OCI-LY7 (cell line): Measurements from ENCODE around the gene GRID1. TPM values are rescaled to one million over a fixed set of nuclear protein-coding genes. Genes with fewer than 3 reads are reported as not detected.

Experiments
- BruUV-seq: library from RNA; stranded (reverse); fragments of 400-500 nt; replicated peaks from 2 replicates; lab custom pipeline; 2021; lab: Mats Ljungman, UMichigan
- CTCF ChIA-PET: fragments of 300-600 bp; sonication (Branson Sonifier 250); formaldehyde crosslinking; loops from one replicate; lab custom pipeline; 2022; ENCODE audit warnings: antibody characterized with exemption; ENCODE audit not compliant: unreplicated experiment; lab: Charles Lee
- POLR2A ChIA-PET: fragments of 300-600 bp; sonication (Branson Sonifier 250); formaldehyde crosslinking; loops from one replicate; lab custom pipeline; 2022; ENCODE audit warnings: antibody characterized with exemption; lab: Charles Lee
- DNase-seq: peaks from one replicate; pipeline ENCODE4 v3.0.0-alpha.2; 2015; ENCODE audit warnings: low spot score
- H2AFZ ChIP-seq: fragments of 200-600 bp; sonication (generic), shearing (Covaris generic); 2 replicates; pipeline ENCODE4 v1.6.1; 2014; ENCODE audit warnings: mild to moderate bottlenecking, antibody characterized with exemption, low read length, moderate library complexity
- H3K27ac ChIP-seq: fragments of 200-600 bp; sonication (generic); 2 replicates; pipeline ENCODE4 v1.5.1; 2014; ENCODE audit warnings: mixed run types, low read depth, mild to moderate bottlenecking, moderate library complexity, low read length, inconsistent platforms; ENCODE audit not compliant: poor library complexity, severe bottlenecking
- H3K36me3 ChIP-seq: fragments of 200-600 bp; sonication (generic); 2 replicates; pipeline ENCODE4 v1.6.1; 2014; ENCODE audit warnings: mild to moderate bottlenecking, antibody characterized with exemption, low read length, moderate library complexity, mixed read lengths; ENCODE audit not compliant: insufficient read depth
- H3K4me1 ChIP-seq: fragments of 200-600 bp; sonication (generic); 2 replicates; pipeline ENCODE4 v1.5.1; 2014; ENCODE audit warnings: mild to moderate bottlenecking, low read length; ENCODE audit not compliant: insufficient read depth, poor library complexity, severe bottlenecking
- H3K4me2 ChIP-seq: fragments of 200-600 bp; sonication (generic); 2 replicates; pipeline ENCODE4 v1.6.1; 2014; ENCODE audit warnings: mild to moderate bottlenecking, low read length
- H3K4me3 ChIP-seq: fragments of 200-600 bp; sonication (generic); 2 replicates; pipeline ENCODE4 v1.5.1; 2014; ENCODE audit warnings: mild to moderate bottlenecking, low read depth, low read length; ENCODE audit not compliant: poor library complexity, severe bottlenecking
- H3K79me2 ChIP-seq: fragments of 200-600 bp; sonication (generic); 2 replicates; pipeline ENCODE4 v1.6.1; 2016; ENCODE audit warnings: low read depth, mild to moderate bottlenecking, low read length, moderate library complexity, mixed read lengths; ENCODE audit not compliant: insufficient read depth
- H3K9me2 ChIP-seq: fragments of 200-600 bp; sonication (generic); 2 replicates; pipeline ENCODE4 v1.6.1; 2016; ENCODE audit warnings: mild to moderate bottlenecking, low read length, mixed read lengths; ENCODE audit not compliant: insufficient read depth
- H3K9me3 ChIP-seq: fragments of 200-600 bp; sonication (generic); 2 replicates; pipeline ENCODE4 v1.6.1; 2014; ENCODE audit warnings: mild to moderate bottlenecking, mixed run types, low read length, mixed read lengths
- H4K20me1 ChIP-seq: fragments of 200-600 bp; sonication (generic); 2 replicates; pipeline ENCODE4 v1.6.1; 2014; ENCODE audit warnings: mild to moderate bottlenecking, antibody characterized with exemption, low read length, moderate library complexity, mixed read lengths; ENCODE audit not compliant: insufficient read depth
- EZH2phosphoT487 ChIP-seq: fragments of 200-600 bp; sonication (generic); IDR thresholded peaks from 2 replicates; pipeline ENCODE4 v1.6.1; 2018; ENCODE audit warnings: low read depth, borderline replicate concordance, mild to moderate bottlenecking, mixed run types, antibody characterized with exemption, low read length, moderate library complexity, mixed read lengths
- intact Hi-C: fragments of 100-400 bp; cut with micrococcal nuclease; formaldehyde crosslinking; loops from one replicate; pipeline ENCODE4 v1.10.0; 2022; ENCODE audit not compliant: unreplicated experiment
- total RNA-seq, 2 experiments: library from RNA; depleted of rRNA in 1 of 2; stranded (reverse); fragments of >200 nt in 1 of 2; shearing (Covaris generic) in 1 of 2; gene quantifications; 2 replicates each; pipeline ENCODE4 v1.2.3, GENCODE V29; 2014 to 2022
- TF ChIP-seq, protein P1 (sequence below): fragments of 200-600 bp; sonication (generic); conservative IDR thresholded peaks from 2 replicates; pipeline ENCODE4 v1.5.1; 2014; ENCODE audit warnings: mild to moderate bottlenecking, antibody characterized with exemption, low read length, moderate library complexity, mixed read lengths

GRID1 gene
- total RNA-seq, 2 experiments from 2014 or later: 1.6 to 3.7 TPM

- ChIA-PET POLR2A (no interaction called here), CTCF (no interaction called here)
- Histone ChIP-seq H3K9me3 (no peaks in the 10 kb centered on the region), H3K79me2 (no peaks in the 10 kb centered on the region), H3K4me2 (no peak overlapping the region), H2AFZ (no peak overlapping the region), H3K4me1 (no peaks in the 10 kb centered on the region), H3K4me3 (no peak overlapping the region), H3K36me3 (no peaks in the 10 kb centered on the region), H3K27ac (no peak overlapping the region), H3K9me2 (no peaks in the 10 kb centered on the region), H4K20me1 (no peaks in the 10 kb centered on the region)
- no peak for DNase-seq
- no TSS peak for BruUV-seq
- intact Hi-C loops: no loop called here
- no peak for TF ChIP-seq EZH2phosphoT487
- TF ChIP-seq, protein P1, sequence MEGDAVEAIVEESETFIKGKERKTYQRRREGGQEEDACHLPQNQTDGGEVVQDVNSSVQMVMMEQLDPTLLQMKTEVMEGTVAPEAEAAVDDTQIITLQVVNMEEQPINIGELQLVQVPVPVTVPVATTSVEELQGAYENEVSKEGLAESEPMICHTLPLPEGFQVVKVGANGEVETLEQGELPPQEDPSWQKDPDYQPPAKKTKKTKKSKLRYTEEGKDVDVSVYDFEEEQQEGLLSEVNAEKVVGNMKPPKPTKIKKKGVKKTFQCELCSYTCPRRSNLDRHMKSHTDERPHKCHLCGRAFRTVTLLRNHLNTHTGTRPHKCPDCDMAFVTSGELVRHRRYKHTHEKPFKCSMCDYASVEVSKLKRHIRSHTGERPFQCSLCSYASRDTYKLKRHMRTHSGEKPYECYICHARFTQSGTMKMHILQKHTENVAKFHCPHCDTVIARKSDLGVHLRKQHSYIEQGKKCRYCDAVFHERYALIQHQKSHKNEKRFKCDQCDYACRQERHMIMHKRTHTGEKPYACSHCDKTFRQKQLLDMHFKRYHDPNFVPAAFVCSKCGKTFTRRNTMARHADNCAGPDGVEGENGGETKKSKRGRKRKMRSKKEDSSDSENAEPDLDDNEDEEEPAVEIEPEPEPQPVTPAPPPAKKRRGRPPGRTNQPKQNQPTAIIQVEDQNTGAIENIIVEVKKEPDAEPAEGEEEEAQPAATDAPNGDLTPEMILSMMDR: no peak
These were observed 765.9 kb downstream of the GRID1 start for GRCh38 chr10:85600744-85601081.

DNA sequence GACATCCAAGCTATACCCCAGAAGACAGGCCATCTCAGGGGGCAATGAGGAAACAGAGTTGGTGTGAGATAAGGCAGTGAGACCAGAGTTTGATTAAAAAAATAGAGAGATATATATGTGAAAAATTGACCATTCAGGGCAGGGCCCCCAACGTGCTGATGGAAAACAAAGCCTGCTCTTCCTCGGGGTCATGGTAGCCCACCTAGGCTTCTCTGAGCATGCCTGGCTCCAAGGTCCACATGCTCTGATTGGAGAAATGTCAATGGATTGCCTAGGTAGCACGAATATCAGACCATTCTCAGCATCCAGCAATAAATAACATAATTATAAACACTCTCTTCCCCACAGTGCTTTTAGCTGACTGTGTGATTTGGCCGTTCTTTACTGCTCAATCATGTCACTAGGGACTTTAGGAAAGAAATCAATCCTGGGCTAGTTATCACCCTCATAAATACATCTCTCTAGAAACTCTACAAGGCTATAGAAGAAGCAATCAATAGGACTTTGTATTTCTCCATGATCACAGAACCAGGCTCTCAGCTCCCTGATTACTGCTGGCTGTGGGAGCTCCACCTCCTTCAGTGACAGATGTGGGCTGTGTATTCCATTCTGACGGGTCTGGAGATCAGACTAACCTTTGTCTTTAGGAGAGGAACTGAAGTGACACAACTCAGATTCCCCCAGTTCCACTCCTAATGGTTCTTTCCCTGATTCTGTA is 766.4 kb downstream of the GRID1 start:
- Histone ChIP-seq H3K4me3 (no peak overlapping the region), H3K4me2 (no peak overlapping the region), H3K9me3 (no peaks in the 10 kb centered on the region), H4K20me1 (no peaks in the 10 kb centered on the region), H2AFZ (no peak overlapping the region), H3K27ac (no peak overlapping the region), H3K36me3 (no peaks in the 10 kb centered on the region), H3K4me1 (no peaks in the 10 kb centered on the region), H3K79me2 (no peaks in the 10 kb centered on the region), H3K9me2 (no peaks in the 10 kb centered on the region)
- ChIA-PET CTCF (no interaction called here), POLR2A (no interaction called here)
- intact Hi-C loops: no loop called here
- BruUV-seq: no TSS peak
- no peak for DNase-seq
- TF ChIP-seq, protein P1: no peak
- TF ChIP-seq EZH2phosphoT487: no peak

DNA sequence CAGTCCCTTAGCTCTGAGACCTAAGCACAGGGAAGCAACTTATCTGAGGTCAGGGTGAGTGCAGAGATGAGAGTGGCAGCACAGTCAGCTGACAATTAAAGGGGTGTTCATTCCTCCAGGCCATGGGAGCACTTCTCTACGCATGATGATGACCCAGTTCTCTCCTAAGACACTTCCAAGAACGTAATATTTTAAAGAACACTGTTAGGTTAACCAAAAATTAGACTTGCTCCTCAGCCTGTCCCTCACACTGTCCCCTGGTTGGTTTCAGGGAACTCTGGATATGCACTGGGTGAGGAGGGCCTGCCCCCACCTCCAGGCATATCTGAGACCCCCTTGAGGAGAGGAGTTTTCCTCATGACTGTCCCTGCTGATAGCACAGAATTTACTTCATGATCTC is 767.5 kb downstream of the GRID1 start:
- H3K9me3 ChIP-seq: no peaks in the 10 kb centered on the region
- H3K4me3 ChIP-seq: no peak overlapping the region
- H3K36me3 ChIP-seq: no peaks in the 10 kb centered on the region
- BruUV-seq: no TSS peak
- no peaks in the 10 kb centered on the region for H3K4me1 ChIP-seq
- ChIA-PET CTCF (no interaction called here), POLR2A (no interaction called here)
- intact Hi-C loops: no loop called here
- H3K9me2 ChIP-seq: no peaks in the 10 kb centered on the region
- no peak for DNase-seq
- H2AFZ ChIP-seq: no peak overlapping the region
- H3K4me2 ChIP-seq: no peak overlapping the region
- TF ChIP-seq, protein P1: no peak
- no peak for TF ChIP-seq EZH2phosphoT487
- H3K27ac ChIP-seq: no peak overlapping the region
- no peaks in the 10 kb centered on the region for H3K79me2 ChIP-seq
- no peaks in the 10 kb centered on the region for H4K20me1 ChIP-seq
